ENCODE measurements around the gene RNU1-4.
"Not testable (repeated sequence)": the region's sequence is repeated elsewhere in the genome, so short reads cannot be mapped to it uniquely, and the experiment has no call there.

Gene RNU1-4

GRCh38 chr1:16718908-16719533, 21.3 kb upstream of the RNU1-4 start:
- no peaks in the 10 kb centered on the region for H3K9me3 Mint-ChIP-seq

GRCh38 chr1:16719571-16720350, 20.6 kb upstream of the RNU1-4 start:
- no peak overlapping the region for H3K27ac Mint-ChIP-seq
- no peaks in the 10 kb centered on the region for H3K9me3 Mint-ChIP-seq
- peaks cover 37% of the 10 kb centered on the region for H3K27me3 Mint-ChIP-seq
- H3K36me3 Mint-ChIP-seq (ENCODE audit: low read depth) = no peaks in the 10 kb centered on the region
- no peak overlapping the region for H3K4me3 Mint-ChIP-seq
- no peaks in the 10 kb centered on the region for H3K4me1 Mint-ChIP-seq (ENCODE audit: low read depth)

More at GRCh38 chr1:16718908-16719533, 21.3 kb upstream of the RNU1-4 start:
- Mint-ChIP-seq H3K27ac (no peak overlapping the region), H3K36me3 (ENCODE audit: low read depth) (no peaks in the 10 kb centered on the region), H3K4me1 (ENCODE audit: low read depth) (no peaks in the 10 kb centered on the region), H3K4me3 (no peak overlapping the region), H3K27me3 (peaks cover 37% of the 10 kb centered on the region)

- Mint-ChIP-seq H3K36me3 (ENCODE audit: low read depth) (no peaks in the 10 kb centered on the region), H3K4me1 (ENCODE audit: low read depth) (no peaks in the 10 kb centered on the region), H3K27ac (no peak overlapping the region), H3K9me3 (no peaks in the 10 kb centered on the region), H3K4me3 (no peak overlapping the region), H3K27me3 (peaks cover 37% of the 10 kb centered on the region)
Observed at GRCh38 chr1:16720351-16721223, 19.7 kb upstream of the RNU1-4 start.

- Mint-ChIP-seq H3K27me3 (peaks cover 27% of the 10 kb centered on the region), H3K27ac (no peak overlapping the region), H3K4me1 (ENCODE audit: low read depth) (no peaks in the 10 kb centered on the region)
Observed at GRCh38 chr1:16721871-16722641, 18.3 kb upstream of the RNU1-4 start.

GRCh38 chr1:16724718-16725438, 15.4 kb upstream of the RNU1-4 start:
- Mint-ChIP-seq H3K27me3 (peaks cover 22% of the 10 kb centered on the region), H3K9me3 (no peaks in the 10 kb centered on the region), H3K4me3 (no peak overlapping the region), H3K27ac (no peak overlapping the region), H3K36me3 (ENCODE audit: low read depth) (no peaks in the 10 kb centered on the region), H3K4me1 (ENCODE audit: low read depth) (no peaks in the 10 kb centered on the region)

More at GRCh38 chr1:16721871-16722641, 18.3 kb upstream of the RNU1-4 start:
- H3K36me3 Mint-ChIP-seq (ENCODE audit: low read depth) = no peaks in the 10 kb centered on the region
- no peaks in the 10 kb centered on the region for H3K9me3 Mint-ChIP-seq
- H3K4me3 Mint-ChIP-seq = no peak overlapping the region

GRCh38 chr1:16725439-16726245, 14.7 kb upstream of the RNU1-4 start:
- H3K36me3 Mint-ChIP-seq (ENCODE audit: low read depth); H3K4me1 Mint-ChIP-seq (ENCODE audit: low read depth); H3K27ac Mint-ChIP-seq; H3K4me3 Mint-ChIP-seq; H3K9me3 Mint-ChIP-seq: not testable (repeated sequence)
- H3K27me3 Mint-ChIP-seq = peaks cover 17% of the 10 kb centered on the region

GRCh38 chr1:16727190-16728111, 12.9 kb upstream of the RNU1-4 start:
- Mint-ChIP-seq H3K27me3 (peaks cover 7% of the 10 kb centered on the region), H3K4me1 (ENCODE audit: low read depth) (no peaks in the 10 kb centered on the region), H3K9me3 (no peaks in the 10 kb centered on the region), H3K36me3 (ENCODE audit: low read depth) (no peaks in the 10 kb centered on the region), H3K4me3 (no peak overlapping the region), H3K27ac (no peak overlapping the region)

- H3K9me3 Mint-ChIP-seq = not testable (repeated sequence)
Observed at GRCh38 chr1:16728243-16728949, 11.9 kb upstream of the RNU1-4 start.

GRCh38 chr1:16732254-16732896, 7.9 kb upstream of the RNU1-4 start:
- H3K36me3 Mint-ChIP-seq (ENCODE audit: low read depth); H3K27ac Mint-ChIP-seq; H3K4me3 Mint-ChIP-seq; H3K9me3 Mint-ChIP-seq; H3K4me1 Mint-ChIP-seq (ENCODE audit: low read depth); H3K27me3 Mint-ChIP-seq: not testable (repeated sequence)

More at GRCh38 chr1:16728243-16728949, 11.9 kb upstream of the RNU1-4 start:
- not testable (repeated sequence) for H3K4me3 Mint-ChIP-seq; H3K27ac Mint-ChIP-seq; H3K4me1 Mint-ChIP-seq (ENCODE audit: low read depth); H3K36me3 Mint-ChIP-seq (ENCODE audit: low read depth); H3K27me3 Mint-ChIP-seq

- H3K27ac Mint-ChIP-seq; H3K27me3 Mint-ChIP-seq; H3K4me1 Mint-ChIP-seq (ENCODE audit: low read depth); H3K9me3 Mint-ChIP-seq; H3K36me3 Mint-ChIP-seq (ENCODE audit: low read depth); H3K4me3 Mint-ChIP-seq: not testable (repeated sequence)
Observed at GRCh38 chr1:16741230-16741629, 914 bp downstream of the RNU1-4 start.

GRCh38 chr1:16747660-16748059, 7.3 kb downstream of the RNU1-4 start:
- not testable (repeated sequence) for H3K27ac Mint-ChIP-seq; H3K27me3 Mint-ChIP-seq; H3K9me3 Mint-ChIP-seq; H3K36me3 Mint-ChIP-seq (ENCODE audit: low read depth); H3K4me1 Mint-ChIP-seq (ENCODE audit: low read depth); H3K4me3 Mint-ChIP-seq

GRCh38 chr1:16748710-16749109, 8.4 kb downstream of the RNU1-4 start:
- H3K4me1 Mint-ChIP-seq (ENCODE audit: low read depth); H3K36me3 Mint-ChIP-seq (ENCODE audit: low read depth); H3K9me3 Mint-ChIP-seq; H3K27ac Mint-ChIP-seq; H3K4me3 Mint-ChIP-seq; H3K27me3 Mint-ChIP-seq: not testable (repeated sequence)
